Sigmoid colon (tissue), 4 donors: ENCODE results near the gene DHRS9.

Source experiments
- CTCF ChIP-seq, 4 experiments: fragments of 450-650 bp in 3 of 4; fragments of 200-600 bp in 1 of 4; IDR thresholded peaks; one replicate each; pipeline ENCODE4 v1.5.1; 2016 to 2019; ENCODE audit warnings: antibody characterized with exemption in 4 of 4, mild to moderate bottlenecking in 3 of 4, moderate library complexity in 2 of 4
- EP300 ChIP-seq, 4 donors: sonication (generic); formaldehyde crosslinking; IDR thresholded peaks; one replicate each; pipeline ENCODE4 v1.6.1; 2017; ENCODE audit warnings: antibody characterized with exemption in 4 of 4
- POLR2A ChIP-seq, 2 donors: fragments of 450-650 bp; IDR thresholded peaks; one replicate each; pipeline ENCODE4 v1.6.1; 2016; ENCODE audit warnings: antibody characterized with exemption in 2 of 2, mild to moderate bottlenecking in 2 of 2, moderate library complexity in 2 of 2
- POLR2AphosphoS5 ChIP-seq, 4 donors: sonication (generic); formaldehyde crosslinking; IDR thresholded peaks; one replicate each; pipeline ENCODE4 v1.6.1; 2017; ENCODE audit warnings: antibody characterized with exemption in 4 of 4

GRCh38 chr2:169069833-169070232 is 470 bp downstream of the DHRS9 start:
- no peak for TF ChIP-seq POLR2A (IDR thresholded peaks at IDR 0.05)
- TF ChIP-seq CTCF (IDR thresholded peaks at IDR 0.05), result no peak
- no peak for TF ChIP-seq POLR2AphosphoS5 (IDR thresholded peaks at IDR 0.05)
- TF ChIP-seq EP300 (IDR thresholded peaks at IDR 0.05), result no peak
